Activated naive CD8-positive, alpha-beta T cell treated with anti-CD3 and anti-CD28 coated beads for 36 hours (primary cell): ENCODE data around the gene USP2. TPM values are rescaled to one million over a fixed set of nuclear protein-coding genes. Genes with fewer than 3 reads are reported as not detected.
"Not testable (repeated sequence)": the region's sequence is repeated elsewhere in the genome, so short reads cannot be mapped to it uniquely, and the experiment has no call there.

Experiments
- DNase-seq: peaks from one replicate; pipeline ENCODE4 v3.0.0; 2021
- H3K27ac Mint-ChIP-seq: one replicate; pipeline ENCODE4 v1.8.0; 2022; ENCODE audit warnings: mild to moderate bottlenecking, moderate library complexity, mixed read lengths
- H3K27me3 Mint-ChIP-seq: one replicate; pipeline ENCODE4 v1.8.0; 2022; ENCODE audit warnings: mild to moderate bottlenecking, mixed read lengths
- H3K36me3 Mint-ChIP-seq: one replicate; pipeline ENCODE4 v1.8.0; 2021; ENCODE audit warnings: mild to moderate bottlenecking, mixed read lengths
- H3K4me1 Mint-ChIP-seq: one replicate; pipeline ENCODE4 v1.8.0; 2021; ENCODE audit warnings: mixed read lengths
- H3K4me3 Mint-ChIP-seq: one replicate; pipeline ENCODE4 v1.8.0; 2022; ENCODE audit warnings: mild to moderate bottlenecking, moderate library complexity, mixed read lengths
- H3K9me3 Mint-ChIP-seq: one replicate; pipeline ENCODE4 v1.8.0; 2022; ENCODE audit warnings: mixed read lengths
- total RNA-seq, 2 experiments: library from RNA; stranded (reverse); gene quantifications; one replicate each; pipeline ENCODE4 v1.2.3, GENCODE V29; 2021

Gene USP2
- total RNA-seq, 2 experiments from 2014 or later: 0.82 to 1.4 TPM

DNA sequence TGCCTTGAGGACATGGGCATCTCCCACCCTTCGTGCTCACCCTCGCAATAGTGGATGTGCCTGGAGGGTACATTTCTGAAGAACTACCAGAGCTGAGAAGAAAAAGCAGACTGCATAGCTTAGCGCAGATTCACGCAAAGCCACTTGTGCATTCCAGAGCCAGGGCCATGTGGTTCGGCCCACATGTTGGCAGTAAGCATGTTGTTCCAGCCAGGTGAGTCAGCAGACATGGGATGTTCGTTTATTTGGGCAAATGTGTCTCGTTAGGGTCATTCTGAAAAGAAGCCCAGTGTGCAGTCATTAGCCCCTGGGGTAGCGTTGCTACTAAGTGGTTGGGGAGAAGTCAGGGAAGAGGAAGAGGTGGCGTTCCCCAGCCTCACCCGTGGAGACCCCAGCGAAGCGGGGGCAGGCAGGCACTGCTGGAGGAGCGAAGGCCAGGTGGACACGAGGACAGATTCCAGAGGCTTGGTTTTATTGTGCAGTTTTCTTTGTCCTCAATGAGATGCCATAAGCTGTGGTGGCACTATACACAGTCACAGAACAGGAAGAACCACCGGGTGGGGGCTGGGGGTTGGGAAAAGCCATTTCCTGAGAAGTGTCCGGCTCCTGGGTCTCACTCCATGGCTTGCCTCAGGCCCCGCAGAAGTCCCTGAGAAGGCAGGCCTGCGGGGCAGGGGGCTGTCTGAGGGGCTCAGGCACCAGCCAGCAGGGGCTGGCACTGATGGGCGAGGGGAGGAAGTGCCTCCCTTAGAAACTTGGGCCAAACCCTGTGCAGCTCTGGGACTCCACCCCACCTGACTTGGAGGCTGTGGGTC lies 36.4 kb upstream of the USP2 start:
- H3K4me3 Mint-ChIP-seq: no peak overlapping the region
- peaks cover 8% of the 10 kb centered on the region for H3K4me1 Mint-ChIP-seq
- DNase-seq: no peak
- H3K27me3 Mint-ChIP-seq: peaks cover 34% of the 10 kb centered on the region
- H3K27ac Mint-ChIP-seq: no peak overlapping the region
- peaks cover 2% of the 10 kb centered on the region for H3K36me3 Mint-ChIP-seq
- H3K9me3 Mint-ChIP-seq: peaks cover 2% of the 10 kb centered on the region

DNA sequence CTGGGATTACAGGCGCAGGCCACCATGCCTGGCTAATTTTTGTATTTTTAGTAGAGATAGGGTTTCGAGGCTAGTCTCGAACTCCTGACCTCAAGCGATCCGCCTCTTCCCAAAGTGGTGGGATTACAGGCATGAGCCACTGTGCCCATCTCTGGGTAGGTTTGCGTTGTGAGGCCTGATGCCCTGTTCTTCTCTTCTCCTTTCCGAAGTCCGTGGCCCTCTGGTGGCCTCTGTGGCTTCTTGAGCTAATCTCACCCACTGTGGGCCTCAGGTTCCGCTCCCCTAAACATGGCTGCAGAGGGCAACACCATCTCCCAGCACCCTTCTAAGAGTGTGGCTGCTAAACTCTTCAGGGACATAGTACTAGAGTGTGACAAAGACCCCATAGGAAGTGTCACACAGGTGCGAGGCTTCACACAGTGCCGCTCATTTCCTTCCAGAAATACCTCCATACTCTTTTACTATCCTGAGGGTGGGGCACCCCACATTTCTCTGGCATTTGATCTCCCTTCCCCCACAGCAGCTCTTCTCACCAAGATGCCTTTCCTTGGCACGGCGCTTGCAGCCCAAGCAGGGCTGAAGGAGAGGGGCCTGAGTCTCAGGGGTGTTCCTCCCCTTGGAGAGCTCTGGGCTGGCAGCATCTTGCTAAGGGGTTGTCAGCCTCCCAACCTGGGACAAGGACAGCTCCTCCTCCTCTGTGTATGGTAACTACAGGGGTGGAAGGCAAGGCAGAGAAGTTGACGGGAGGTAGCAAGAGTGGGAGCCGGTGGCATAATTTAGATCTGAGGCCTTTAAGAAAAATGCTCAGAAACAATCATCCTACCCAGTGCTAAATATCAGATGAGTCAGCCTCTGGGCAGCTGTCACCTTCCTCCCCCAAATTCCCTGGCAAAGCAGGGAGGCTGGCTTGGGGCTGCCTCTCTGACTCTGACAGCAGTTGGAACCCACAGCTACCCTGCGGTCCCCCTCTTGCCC lies 35.4 kb upstream of the USP2 start:
- no peak overlapping the region for H3K4me3 Mint-ChIP-seq
- H3K27me3 Mint-ChIP-seq: peaks cover 24% of the 10 kb centered on the region
- peaks cover 2% of the 10 kb centered on the region for H3K9me3 Mint-ChIP-seq
- no peak for DNase-seq
- no peaks in the 10 kb centered on the region for H3K4me1 Mint-ChIP-seq
- no peak overlapping the region for H3K27ac Mint-ChIP-seq
- H3K36me3 Mint-ChIP-seq: peaks cover 6% of the 10 kb centered on the region

DNA sequence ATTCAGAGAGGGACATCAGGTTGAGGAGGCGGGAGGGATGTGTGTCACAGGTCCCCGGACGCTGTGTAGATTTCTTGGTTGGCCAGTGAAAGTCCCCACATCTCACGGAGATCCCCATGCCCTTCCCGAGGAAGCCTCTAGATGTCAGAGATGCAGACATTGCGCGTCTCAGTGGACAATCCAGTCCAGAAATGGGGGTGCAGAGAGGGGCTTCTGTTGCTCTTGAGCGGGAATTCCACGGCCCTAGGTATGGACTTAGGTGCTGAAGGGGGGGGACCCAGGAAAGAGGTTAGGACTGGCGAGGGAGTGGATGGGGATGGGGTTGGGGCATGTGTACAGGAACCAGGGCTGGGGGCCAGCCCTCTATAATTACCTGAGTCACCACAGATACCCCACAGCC lies 34.5 kb upstream of the USP2 start:
- Mint-ChIP-seq H3K4me3 (no peak overlapping the region), H3K36me3 (peaks cover 6% of the 10 kb centered on the region), H3K4me1 (no peaks in the 10 kb centered on the region)

DNA sequence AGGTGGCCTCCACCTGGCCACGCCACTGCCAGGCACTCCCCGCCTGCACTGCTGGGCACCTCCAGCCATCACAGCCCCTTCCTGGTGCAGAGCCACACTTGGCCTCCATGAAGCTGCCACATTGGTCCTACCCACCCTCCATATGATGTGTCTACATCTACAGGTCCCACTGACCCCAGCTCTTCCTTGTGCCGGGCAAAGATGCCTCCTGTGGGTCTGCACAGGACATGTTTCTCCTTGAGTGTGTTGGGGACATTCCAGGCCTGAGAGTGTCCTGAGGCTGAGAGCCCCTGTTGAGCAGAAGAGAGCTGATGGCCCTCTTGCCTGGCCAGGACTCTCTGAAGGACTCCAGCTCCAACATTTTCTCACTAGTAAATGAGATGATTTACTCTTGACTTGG lies 34.0 kb upstream of the USP2 start:
- DNase-seq: no peak
- peaks cover 2% of the 10 kb centered on the region for H3K9me3 Mint-ChIP-seq

More for the DNA sequence above, 34.5 kb upstream of the USP2 start:
- no peak for DNase-seq
- H3K27ac Mint-ChIP-seq: no peak overlapping the region
- H3K9me3 Mint-ChIP-seq: peaks cover 2% of the 10 kb centered on the region
- H3K27me3 Mint-ChIP-seq: peaks cover 14% of the 10 kb centered on the region

DNA sequence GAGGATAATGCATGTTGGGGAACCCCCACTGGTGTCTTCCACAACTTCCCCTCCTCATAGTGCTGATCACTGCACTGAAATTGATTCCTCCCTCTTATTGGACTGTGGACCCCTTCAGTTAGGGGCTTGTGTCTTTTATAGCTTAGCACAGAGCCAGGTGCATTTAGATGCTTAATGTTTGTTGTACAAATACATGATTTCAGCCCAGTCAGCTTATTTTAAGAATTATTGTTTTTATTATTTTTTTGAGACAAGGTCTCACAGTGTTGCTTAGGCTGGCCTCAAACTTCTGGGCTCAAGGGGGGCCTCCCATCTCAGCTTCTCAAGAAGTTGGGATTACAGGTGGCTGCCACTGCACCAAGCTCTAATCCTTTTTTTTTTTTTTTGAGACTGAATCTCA lies 33.2 kb upstream of the USP2 start:
- Mint-ChIP-seq H3K27ac (no peak overlapping the region), H3K27me3 (peaks cover 5% of the 10 kb centered on the region), H3K9me3 (peaks cover 2% of the 10 kb centered on the region), H3K4me3 (no peak overlapping the region), H3K36me3 (peaks cover 6% of the 10 kb centered on the region), H3K4me1 (no peaks in the 10 kb centered on the region)
- no peak for DNase-seq

More for the DNA sequence above, 34.0 kb upstream of the USP2 start:
- H3K4me1 Mint-ChIP-seq: no peaks in the 10 kb centered on the region
- peaks cover 6% of the 10 kb centered on the region for H3K36me3 Mint-ChIP-seq
- H3K27me3 Mint-ChIP-seq: peaks cover 10% of the 10 kb centered on the region
- no peak overlapping the region for H3K4me3 Mint-ChIP-seq
- no peak overlapping the region for H3K27ac Mint-ChIP-seq

DNA sequence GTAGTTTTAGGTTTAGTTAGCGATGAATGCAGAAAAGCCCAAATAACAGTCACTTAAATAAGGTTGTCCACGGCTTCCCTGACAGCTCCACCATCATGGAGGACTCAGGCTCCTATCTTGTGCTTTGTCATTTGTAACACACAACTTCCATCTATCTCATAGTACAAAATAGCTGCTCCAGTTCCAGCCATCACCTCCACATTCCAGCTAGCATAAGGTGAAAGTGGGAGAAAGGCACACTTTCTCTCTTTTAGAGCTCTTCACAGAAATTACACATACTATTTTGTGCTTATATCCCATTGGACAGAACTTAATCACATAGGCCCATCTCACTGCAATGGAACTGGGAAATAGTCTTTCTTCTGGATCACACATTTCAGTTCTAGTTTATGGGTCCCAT lies 32.8 kb upstream of the USP2 start:
- peaks cover 5% of the 10 kb centered on the region for H3K27me3 Mint-ChIP-seq
- H3K4me1 Mint-ChIP-seq: no peaks in the 10 kb centered on the region
- peaks cover 2% of the 10 kb centered on the region for H3K9me3 Mint-ChIP-seq
- H3K4me3 Mint-ChIP-seq: no peak overlapping the region
- peaks cover 6% of the 10 kb centered on the region for H3K36me3 Mint-ChIP-seq
- no peak overlapping the region for H3K27ac Mint-ChIP-seq
- DNase-seq: no peak

DNA sequence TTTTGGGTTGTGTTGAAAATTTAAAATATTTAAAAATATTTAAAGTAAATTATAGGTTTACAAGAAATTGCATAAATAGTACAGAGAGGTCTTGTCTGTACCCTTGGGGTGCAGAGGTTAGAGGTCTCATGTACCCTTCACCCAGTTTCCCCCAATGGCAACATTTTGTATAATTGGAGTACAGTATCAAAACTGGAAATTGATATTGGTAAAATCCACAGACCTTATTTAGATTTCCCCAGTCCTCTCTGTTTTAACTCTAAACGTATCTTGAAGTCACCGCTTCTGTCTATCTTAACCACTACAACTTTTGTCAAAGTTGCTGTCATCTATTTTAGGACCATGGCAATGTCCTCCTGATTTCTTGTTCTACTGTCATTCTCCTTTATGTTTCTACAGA lies 30.6 kb upstream of the USP2 start:
- H3K36me3 Mint-ChIP-seq: peaks cover 6% of the 10 kb centered on the region

DNA sequence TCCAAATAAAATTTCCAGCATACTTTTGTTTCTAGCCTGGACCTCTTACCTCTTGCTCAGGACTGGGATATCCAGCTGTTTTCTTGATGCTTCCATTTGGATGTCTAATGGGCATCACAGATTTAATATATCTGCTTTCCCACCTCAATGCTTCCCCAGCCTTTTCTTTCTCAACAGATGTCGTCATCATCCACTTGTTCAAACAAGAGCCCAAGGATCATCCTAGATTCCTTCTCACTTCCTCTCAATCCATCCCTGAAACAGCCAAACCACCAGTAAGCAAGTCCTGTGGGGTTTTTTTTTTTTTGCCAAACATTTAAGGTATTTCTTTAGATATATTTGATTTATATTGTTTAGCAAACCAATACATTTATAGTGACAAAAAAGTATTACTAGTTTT lies 29.0 kb upstream of the USP2 start:
- Mint-ChIP-seq H3K4me3 (no peak overlapping the region), H3K4me1 (no peaks in the 10 kb centered on the region), H3K36me3 (peaks cover 6% of the 10 kb centered on the region), H3K9me3 (peaks cover 2% of the 10 kb centered on the region), H3K27ac (no peak overlapping the region), H3K27me3 (no peaks in the 10 kb centered on the region)
- no peak for DNase-seq

More for the DNA sequence above, 30.6 kb upstream of the USP2 start:
- Mint-ChIP-seq H3K9me3 (peaks cover 2% of the 10 kb centered on the region), H3K4me1 (no peaks in the 10 kb centered on the region), H3K27ac (no peak overlapping the region), H3K27me3 (no peaks in the 10 kb centered on the region), H3K4me3 (no peak overlapping the region)
- DNase-seq: no peak

DNA sequence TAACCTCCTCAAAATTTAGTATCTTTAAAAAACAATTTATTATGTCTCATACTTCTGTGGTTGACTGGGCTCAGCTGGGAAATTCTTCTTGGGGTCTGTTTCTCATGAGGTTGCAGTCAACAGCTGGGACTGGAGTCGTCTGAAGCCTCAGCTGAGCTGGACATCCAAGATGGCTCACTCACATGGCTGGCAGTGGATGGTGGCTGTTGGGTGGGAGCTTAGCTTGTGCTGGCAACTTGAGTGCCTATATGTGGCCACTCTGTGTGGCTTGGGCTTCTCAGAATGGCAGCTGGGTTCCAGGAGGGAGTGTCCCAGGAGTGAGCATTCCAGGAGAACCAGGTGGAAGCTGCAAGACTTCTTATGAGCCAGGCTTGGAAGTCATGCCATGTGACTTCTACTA lies 28.2 kb upstream of the USP2 start:
- Mint-ChIP-seq H3K4me3 (no peak overlapping the region), H3K36me3 (peaks cover 6% of the 10 kb centered on the region), H3K27me3 (no peaks in the 10 kb centered on the region), H3K9me3 (peaks cover 2% of the 10 kb centered on the region), H3K27ac (no peak overlapping the region), H3K4me1 (no peaks in the 10 kb centered on the region)
- no peak for DNase-seq

DNA sequence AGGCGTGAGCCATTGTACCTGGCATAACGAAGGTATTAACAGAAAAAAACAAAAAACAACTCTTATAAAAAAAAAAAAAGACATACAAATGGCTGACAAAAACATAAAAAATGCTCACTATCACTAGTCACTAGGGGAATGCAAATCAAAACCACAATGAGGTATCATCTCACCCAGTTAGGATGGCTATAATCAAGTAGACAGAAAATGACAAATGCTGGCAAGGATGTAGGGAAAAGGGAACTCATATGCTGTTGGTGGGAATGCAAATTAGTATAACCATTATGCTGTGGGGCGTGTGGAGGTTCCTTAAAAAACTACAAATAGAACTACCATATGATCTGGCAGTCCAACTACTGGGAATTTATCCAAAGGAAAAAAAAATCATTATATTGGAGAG lies 24.5 kb upstream of the USP2 start:
- Mint-ChIP-seq H3K36me3 (no peaks in the 10 kb centered on the region), H3K4me1 (no peaks in the 10 kb centered on the region), H3K27ac (no peak overlapping the region), H3K4me3 (no peak overlapping the region), H3K27me3 (no peaks in the 10 kb centered on the region), H3K9me3 (peaks cover 5% of the 10 kb centered on the region)
- no peak for DNase-seq

DNA sequence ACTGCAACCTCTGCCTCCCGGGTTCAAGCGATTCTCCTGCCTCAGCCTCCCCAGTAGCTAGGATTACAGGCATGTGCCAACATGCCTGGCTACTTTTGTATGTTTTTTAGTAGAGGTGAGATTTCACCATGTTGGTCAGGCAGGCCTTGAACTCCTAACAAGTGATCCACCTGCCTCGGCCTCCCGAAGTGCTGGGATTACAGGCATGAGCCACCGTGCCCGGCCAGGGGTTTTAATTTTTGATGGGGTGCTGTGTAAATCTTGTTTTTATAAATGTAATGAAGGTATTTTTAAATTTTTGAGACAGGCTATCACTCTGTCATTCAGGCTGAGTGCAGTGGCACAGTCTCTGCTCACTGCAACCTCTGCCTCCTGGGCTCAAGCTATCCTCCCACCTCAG lies 24.0 kb upstream of the USP2 start:
- H3K4me3 Mint-ChIP-seq, H3K9me3 Mint-ChIP-seq, DNase-seq, H3K27me3 Mint-ChIP-seq, H3K4me1 Mint-ChIP-seq, H3K27ac Mint-ChIP-seq, H3K36me3 Mint-ChIP-seq: not testable (repeated sequence)

DNA sequence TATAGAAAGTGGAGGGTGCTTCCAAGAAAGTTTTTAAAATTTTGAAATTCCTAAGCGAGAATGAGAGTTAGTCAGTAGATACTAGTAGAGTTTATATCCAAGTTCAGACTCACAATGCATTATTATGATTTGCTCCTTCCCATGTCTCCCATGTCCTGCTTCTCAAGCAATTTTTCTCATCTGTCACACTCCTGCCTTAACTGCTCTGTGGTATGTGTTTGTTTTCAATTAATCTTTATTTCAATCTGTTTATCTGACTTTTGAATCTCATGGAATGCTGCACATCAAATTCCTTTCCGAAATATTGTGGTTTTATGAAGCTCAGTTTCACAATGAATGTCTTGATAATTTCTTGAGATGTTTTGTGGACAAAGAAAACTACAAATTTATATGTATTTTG lies 23.4 kb upstream of the USP2 start:
- Mint-ChIP-seq H3K4me1 (no peaks in the 10 kb centered on the region), H3K4me3 (no peak overlapping the region), H3K27ac (no peak overlapping the region), H3K27me3 (no peaks in the 10 kb centered on the region), H3K9me3 (peaks cover 12% of the 10 kb centered on the region), H3K36me3 (peaks cover 5% of the 10 kb centered on the region)
- no peak for DNase-seq

DNA sequence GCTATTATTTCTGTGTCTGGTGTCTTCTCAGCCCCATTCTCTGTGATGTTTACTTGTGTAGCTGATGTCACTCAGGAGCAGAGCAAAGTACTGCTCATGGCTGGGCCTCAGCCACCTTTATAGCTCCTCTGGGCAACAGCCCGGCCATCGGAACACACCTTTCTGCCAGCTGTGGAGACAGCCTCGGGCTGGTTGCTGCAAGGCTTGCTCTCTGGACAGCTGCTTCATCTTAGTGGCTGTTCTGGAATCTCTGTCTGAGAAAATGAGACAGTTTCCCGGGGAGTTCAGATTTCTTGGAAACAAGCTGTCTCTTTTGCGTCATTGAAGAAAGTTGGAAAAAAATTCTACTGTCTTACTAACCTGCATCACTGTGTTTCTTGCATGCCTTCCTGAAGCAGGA lies 21.5 kb upstream of the USP2 start:
- H3K36me3 Mint-ChIP-seq: peaks cover 11% of the 10 kb centered on the region
- H3K4me3 Mint-ChIP-seq: no peak overlapping the region
- H3K4me1 Mint-ChIP-seq: no peaks in the 10 kb centered on the region
- H3K27me3 Mint-ChIP-seq: peaks cover 10% of the 10 kb centered on the region
- peaks cover 26% of the 10 kb centered on the region for H3K9me3 Mint-ChIP-seq
- DNase-seq: no peak
- no peak overlapping the region for H3K27ac Mint-ChIP-seq

DNA sequence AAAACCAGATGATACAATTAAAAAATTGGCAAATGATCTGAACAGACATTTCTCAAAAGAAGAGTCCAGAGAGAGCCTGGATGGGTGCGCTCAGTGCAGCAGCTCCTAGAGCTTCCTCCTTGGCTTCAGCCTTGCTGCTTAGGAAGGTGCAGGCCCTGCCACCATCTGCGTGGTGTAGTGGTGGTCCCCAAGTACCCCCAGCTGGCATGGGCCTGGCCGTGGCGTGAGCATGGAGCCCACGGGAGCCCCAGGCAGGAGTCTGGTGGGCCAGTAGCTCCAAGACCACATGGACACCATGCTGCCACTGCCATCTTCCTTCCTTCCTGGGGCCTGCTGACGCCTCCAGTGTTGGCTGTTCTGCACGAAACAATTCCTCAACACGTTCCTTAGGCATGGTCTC lies 21.0 kb upstream of the USP2 start:
- Mint-ChIP-seq H3K36me3 (peaks cover 15% of the 10 kb centered on the region), H3K4me3 (no peak overlapping the region), H3K27me3 (peaks cover 13% of the 10 kb centered on the region), H3K4me1 (no peaks in the 10 kb centered on the region), H3K9me3 (peaks cover 31% of the 10 kb centered on the region), H3K27ac (no peak overlapping the region)
- DNase-seq: no peak

DNA sequence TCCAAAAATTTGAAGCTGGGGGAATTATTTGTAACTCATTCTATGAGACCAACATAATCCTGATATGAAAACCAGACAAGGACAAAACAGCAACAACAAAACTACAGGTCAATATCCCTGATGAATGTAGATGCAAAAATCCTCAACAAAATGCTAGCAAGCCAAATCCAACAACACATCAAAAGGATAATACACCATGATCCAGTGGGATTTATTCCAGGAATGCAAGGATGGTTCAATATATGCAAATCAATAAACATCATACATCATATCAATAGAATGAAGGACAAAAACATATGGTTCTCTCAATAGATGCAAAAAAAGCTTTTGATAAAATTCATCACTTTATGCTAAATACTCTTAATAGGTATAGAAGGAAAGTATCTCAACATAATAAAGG lies 19.4 kb upstream of the USP2 start:
- DNase-seq: no peak
- Mint-ChIP-seq H3K27me3 (peaks cover 13% of the 10 kb centered on the region), H3K4me1 (no peaks in the 10 kb centered on the region), H3K9me3 (peaks cover 31% of the 10 kb centered on the region), H3K4me3 (no peak overlapping the region), H3K27ac (no peak overlapping the region), H3K36me3 (peaks cover 15% of the 10 kb centered on the region)
